ENCODE results near the gene MLXIP.
"Not testable (repeated sequence)": the region's sequence is repeated elsewhere in the genome, so short reads cannot be mapped to it uniquely, and the experiment has no call there.

GRCh38 chr12:122105496-122105895 is 26.9 kb downstream of the MLXIP start:
- TF ChIP-seq CTCF, EZH2, EZH2phosphoT487 (IDR thresholded peaks at IDR 0.05): not testable (repeated sequence)
